LoVo (cell line): ENCODE measurements around the gene ZBTB32.
"Not testable (repeated sequence)": the region's sequence is repeated elsewhere in the genome, so short reads cannot be mapped to it uniquely, and the experiment has no call there.

ENCODE experiments used
- DNase-seq: peaks from one replicate; pipeline ENCODE4 v3.0.0-alpha.2; 2016; ENCODE audit warnings: low spot score

The ZBTB32 gene

DNA sequence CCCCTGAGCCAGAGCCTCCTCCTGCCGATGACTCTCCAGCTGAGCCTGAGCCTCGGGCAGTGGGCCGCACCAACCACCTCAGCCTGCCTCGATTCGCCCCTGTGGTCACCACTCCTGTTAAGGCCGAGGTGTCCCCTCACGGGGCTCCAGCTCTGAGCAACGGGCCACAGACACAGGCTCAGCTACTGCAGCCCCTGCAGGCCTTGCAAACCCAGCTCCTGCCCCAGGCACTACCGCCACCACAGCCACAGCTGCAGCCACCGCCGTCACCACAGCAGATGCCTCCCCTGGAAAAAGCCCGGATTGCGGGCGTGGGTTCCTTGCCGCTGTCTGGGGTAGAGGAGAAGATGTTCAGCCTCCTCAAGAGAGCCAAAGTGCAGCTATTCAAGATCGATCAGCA is 17.0 kb downstream of the ZBTB32 start:
- DNase-seq = no peak

DNA sequence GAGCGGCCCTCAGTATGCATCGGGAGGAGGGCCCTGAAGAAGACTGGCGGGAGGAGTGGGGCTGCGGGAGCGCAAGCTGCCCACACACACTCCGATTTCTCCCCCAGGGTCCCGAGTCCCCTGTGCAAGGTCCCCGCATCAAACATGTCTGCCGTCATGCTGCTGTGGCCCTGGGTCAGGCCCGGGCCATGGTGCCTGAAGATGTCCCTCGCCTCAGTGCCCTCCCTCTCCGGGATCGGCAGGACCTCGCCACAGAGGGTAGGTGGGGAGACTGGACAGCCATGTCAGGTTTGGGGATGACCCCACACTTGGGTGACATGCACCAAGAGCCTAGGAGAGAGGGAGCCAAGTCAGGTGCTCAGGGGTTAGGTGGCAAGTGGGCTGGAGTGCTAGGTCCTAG is 18.1 kb downstream of the ZBTB32 start:
- no peak for DNase-seq

DNA sequence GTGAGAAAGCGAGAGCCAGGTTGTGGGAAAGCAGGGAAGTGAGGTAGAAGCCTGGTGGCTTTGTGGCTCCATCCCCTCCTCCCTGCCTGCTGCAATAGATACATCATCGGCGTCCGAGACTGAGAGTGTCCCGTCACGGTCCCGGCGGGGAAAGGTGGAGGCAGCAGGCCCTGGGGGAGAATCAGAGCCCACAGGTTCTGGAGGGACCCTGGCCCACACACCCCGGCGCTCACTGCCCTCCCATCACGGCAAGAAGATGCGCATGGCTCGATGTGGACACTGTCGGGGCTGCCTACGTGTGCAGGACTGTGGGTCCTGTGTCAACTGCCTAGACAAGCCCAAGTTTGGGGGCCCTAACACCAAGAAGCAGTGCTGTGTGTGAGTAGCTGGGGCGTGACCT is 18.5 kb downstream of the ZBTB32 start:
- no peak for DNase-seq

DNA sequence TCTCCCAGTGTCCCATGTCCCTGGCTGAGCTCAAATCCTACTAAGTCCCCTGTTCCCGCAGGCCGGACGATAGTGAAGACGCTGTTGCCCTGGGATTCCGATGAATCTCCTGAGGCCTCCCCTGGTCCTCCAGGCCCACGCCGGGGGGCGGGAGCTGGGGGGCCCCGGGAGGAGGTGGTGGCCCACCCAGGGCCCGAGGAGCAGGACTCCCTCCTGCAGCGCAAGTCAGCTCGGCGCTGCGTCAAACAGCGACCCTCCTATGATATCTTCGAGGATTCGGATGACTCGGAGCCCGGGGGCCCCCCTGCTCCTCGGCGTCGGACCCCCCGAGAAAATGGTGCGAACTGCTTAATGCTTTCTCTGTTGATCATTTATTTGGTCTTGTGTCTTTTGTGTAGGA is 19.3 kb downstream of the ZBTB32 start:
- no peak for DNase-seq

DNA sequence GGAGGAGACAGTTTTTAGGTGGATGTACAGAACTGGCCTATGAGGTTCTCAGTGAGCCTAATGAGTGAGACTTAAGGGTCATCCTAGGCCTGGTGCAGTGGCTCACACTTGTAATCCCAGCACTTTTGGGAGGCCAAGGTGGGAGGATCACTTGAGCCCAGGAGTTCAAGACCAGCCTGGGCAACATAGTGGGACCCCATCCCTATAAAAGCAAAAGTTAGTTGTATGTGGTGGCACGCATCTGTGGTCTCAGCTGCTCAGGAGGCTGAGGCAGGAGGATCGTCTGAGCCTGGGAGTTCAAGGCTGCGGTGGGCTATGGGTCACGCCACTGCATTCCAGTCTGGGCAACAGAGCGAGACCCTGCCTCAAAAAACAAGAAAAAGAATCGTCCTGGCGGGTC is 19.8 kb downstream of the ZBTB32 start:
- not testable (repeated sequence) for DNase-seq

DNA sequence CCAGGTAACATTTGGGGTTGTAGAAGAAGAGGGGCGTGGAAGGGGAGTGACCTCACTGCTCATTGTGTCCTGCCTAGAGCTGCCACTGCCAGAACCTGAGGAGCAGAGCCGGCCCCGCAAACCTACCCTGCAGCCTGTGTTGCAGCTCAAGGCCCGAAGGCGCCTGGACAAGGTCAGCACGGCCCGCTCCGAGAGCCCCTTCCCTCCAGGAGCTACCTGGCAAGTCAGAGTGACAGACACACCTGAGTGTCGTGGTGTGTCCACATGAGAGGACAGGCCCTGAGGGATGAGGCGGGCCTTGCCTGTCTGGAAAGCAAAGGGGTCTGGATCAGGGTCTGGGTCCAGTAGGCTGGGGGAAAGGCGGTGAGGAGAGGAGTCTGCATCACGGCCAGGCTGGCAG is 20.2 kb downstream of the ZBTB32 start:
- no peak for DNase-seq

DNA sequence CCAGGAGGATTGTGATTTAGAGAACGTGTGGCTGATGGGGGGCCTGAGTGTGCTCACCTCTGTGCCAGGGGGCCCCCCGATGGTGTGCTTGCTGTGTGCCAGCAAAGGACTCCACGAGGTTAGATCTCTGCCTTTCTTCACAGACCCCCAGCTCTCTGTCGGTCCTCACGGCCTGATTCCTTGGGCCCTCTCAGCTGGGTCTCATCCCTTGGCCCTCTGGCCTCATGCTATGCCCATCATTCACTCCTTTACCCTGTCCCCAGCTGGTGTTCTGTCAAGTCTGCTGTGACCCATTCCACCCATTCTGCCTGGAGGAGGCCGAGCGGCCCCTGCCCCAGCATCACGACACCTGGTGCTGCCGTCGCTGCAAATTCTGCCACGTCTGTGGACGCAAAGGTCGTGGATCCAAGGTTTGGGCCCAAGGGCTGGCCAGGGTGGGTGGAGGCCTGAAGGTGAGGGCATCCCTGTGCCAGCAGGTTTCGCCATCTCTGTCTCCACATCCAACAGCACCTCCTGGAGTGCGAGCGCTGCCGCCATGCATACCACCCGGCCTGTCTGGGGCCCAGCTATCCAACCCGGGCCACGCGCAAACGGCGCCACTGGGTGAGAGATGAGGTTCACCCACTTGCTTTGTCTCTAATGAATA is 21.0 kb downstream of the ZBTB32 start:
- no peak for DNase-seq

DNA sequence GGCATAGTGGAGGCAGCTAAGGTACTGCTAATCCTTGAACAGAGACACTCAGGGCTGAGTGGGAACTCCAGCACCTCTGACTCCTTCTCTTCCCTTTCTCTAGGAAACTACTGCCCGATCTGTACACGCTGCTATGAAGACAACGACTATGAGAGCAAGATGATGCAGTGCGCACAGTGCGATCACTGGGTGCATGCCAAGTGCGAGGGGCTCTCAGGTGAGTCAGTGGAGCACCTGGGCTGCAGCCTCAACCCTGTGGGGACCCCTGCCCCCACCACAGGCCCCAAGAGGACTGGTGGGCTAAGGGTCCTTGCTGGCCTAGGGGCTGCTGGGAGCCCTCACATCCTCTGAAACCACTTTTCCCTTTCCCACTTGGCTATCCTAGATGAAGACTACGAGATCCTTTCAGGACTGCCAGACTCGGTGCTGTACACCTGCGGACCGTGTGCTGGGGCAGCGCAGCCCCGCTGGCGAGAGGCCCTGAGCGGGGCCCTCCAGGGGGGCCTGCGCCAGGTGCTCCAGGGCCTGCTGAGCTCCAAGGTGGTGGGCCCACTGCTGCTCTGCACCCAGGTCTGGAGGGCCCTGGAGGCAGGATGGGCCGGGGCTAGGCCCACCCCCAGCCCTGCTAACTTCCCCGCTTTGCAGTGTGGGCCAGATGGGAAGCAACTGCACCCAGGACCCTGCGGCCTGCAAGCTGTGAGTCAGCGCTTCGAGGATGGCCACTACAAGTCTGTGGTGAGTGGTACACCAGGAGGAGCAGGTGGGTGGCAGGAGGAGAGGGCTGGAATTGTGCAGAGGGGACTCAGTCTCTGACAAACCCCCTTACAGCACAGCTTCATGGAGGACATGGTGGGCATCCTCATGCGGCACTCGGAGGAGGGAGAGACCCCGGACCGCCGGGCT is 22.9 kb downstream of the ZBTB32 start:
- DNase-seq = no peak

DNA sequence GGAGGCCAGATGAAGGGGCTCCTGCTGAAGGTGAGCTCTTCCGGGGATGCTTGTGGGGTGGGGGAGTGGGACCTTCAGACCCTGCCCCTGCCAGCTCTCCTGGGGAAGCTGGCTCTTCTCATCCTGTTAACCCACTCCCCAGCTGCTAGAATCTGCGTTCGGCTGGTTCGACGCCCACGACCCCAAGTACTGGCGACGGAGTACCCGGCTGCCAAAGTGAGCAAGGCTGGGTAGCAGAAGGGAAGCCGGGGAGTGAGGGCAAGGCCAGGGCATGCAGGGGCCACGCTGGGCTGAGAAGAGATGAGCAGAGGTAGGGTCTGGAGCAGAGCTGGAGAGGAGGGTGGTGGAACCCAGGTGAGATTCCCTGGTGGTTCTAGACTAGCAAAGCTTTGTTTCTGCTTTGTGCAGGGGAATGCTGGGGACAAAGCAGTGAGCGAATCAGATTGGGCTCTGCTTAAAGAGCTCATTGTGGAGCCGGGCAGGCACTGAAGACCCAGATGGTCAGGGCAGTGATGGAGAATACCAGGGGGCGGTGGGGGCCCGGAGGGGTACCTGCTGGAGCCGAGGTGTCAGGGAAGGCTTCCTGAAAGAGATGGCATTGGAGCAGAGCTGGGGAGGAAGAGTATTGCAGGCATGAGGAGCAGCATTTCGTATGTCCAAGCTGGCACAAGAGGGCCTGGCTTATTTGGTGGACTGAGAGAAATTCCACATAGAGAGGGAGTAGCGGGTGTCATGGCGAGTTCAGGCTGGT is 23.8 kb downstream of the ZBTB32 start:
- no peak for DNase-seq

DNA sequence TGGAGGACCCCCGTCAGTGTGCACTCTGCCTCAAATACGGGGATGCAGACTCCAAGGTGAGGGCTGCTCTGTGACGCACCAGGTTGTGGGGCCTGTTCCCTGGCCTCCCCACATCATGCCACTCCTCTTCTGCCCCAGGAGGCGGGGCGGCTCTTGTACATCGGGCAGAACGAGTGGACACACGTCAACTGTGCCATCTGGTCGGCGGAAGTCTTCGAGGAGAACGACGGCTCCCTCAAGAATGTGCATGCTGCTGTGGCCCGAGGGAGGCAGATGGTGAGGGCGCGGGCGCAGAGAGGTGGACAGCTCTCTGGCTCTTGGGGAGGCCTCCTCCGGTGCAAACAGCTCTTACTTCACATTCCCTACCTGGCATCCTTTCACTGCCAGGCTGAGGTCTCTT is 24.7 kb downstream of the ZBTB32 start:
- no peak for DNase-seq

DNA sequence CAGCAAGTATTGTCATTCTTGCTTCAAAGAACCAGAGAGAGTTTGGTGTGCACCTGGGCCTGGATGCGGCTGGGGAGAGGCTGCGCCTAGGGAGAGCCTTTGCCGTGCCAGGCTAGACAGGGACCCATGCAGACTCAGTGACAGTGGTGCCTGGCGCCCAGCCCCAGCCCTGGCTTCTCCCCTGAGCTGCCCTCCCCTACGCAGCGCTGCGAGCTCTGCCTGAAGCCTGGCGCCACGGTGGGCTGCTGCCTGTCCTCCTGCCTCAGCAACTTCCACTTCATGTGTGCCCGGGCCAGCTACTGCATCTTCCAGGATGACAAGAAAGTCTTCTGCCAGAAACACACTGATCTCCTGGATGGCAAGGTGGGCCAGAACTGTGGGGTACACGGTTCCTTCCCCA is 25.4 kb downstream of the ZBTB32 start:
- no peak for DNase-seq

DNA sequence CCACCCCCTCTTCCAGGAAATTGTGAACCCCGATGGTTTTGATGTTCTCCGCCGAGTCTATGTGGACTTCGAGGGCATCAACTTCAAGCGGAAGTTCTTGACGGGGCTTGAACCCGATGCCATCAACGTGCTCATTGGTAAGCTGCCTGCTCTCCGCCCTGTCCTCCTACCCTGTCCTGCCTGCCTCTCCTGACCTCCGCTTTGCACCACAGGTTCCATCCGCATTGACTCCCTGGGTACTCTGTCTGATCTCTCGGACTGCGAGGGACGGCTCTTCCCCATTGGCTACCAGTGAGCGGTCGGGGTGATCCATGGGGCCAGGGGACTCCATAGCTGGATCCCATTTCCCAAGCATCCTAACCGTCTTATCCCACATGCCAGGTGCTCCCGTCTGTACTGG is 26.0 kb downstream of the ZBTB32 start:
- no peak for DNase-seq

DNA sequence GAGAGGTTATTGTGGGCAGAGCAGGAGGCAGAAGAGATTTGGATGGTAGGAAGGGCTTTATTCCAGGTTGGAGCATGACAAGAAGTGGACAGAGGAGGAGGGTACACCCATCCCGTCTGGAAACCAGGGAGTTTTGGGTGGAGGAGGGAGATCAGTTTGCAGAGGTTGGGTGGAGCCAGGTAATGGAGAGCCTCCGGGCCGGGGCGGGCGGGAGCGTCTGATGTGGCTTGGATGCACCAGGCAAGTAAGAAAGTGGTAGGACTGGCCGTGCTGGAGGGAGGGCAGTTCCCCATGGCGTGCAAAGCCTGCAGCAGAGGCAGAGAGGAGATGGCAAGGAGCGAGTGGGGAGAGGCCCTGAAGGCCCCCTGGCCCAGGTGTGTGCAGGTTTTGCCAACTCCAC is 27.0 kb downstream of the ZBTB32 start:
- no peak for DNase-seq

DNA sequence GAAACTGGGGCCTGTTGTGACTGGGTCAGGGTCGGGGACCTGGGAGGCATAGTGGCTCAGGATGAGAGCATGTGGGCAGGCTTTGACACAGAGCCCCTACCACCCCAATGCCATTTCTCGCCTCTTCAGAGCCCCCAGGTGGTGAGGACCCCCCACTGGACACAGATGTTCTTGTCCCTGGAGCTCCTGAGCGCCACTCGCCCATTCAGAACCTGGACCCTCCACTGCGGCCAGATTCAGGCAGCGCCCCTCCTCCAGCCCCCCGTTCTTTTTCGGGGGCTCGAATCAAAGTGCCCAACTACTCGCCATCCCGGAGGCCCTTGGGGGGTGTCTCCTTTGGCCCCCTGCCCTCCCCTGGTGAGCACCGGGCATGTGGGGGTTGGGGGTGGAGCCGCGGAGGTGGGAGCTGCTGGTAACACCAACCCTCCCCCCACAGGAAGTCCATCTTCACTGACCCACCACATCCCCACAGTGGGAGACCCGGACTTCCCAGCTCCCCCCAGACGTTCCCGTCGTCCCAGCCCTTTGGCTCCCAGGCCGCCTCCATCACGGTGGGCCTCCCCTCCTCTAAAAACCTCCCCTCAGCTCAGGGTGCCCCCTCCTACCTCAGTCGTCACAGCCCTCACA is 27.5 kb downstream of the ZBTB32 start:
- no peak for DNase-seq

DNA sequence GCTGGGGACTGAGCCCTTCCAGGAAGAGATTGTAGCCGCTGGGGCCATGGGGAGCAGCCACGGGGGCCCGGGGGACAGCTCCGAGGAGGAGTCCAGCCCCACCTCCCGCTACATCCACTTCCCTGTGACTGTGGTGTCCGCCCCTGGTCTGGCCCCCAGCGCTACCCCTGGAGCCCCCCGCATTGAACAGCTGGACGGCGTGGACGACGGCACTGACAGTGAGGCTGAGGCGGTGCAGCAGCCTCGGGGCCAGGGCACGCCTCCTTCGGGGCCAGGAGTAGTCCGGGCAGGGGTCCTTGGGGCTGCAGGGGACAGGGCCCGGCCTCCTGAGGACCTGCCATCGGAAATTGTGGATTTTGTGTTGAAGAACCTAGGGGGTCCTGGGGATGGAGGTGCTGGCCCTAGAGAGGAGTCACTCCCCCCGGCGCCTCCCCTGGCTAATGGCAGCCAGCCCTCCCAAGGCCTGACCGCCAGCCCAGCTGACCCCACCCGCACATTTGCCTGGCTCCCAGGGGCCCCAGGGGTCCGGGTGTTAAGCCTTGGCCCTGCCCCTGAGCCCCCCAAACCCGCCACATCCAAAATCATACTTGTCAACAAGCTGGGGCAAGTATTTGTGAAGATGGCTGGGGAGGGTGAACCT is 28.3 kb downstream of the ZBTB32 start:
- DNase-seq = no peak

DNA sequence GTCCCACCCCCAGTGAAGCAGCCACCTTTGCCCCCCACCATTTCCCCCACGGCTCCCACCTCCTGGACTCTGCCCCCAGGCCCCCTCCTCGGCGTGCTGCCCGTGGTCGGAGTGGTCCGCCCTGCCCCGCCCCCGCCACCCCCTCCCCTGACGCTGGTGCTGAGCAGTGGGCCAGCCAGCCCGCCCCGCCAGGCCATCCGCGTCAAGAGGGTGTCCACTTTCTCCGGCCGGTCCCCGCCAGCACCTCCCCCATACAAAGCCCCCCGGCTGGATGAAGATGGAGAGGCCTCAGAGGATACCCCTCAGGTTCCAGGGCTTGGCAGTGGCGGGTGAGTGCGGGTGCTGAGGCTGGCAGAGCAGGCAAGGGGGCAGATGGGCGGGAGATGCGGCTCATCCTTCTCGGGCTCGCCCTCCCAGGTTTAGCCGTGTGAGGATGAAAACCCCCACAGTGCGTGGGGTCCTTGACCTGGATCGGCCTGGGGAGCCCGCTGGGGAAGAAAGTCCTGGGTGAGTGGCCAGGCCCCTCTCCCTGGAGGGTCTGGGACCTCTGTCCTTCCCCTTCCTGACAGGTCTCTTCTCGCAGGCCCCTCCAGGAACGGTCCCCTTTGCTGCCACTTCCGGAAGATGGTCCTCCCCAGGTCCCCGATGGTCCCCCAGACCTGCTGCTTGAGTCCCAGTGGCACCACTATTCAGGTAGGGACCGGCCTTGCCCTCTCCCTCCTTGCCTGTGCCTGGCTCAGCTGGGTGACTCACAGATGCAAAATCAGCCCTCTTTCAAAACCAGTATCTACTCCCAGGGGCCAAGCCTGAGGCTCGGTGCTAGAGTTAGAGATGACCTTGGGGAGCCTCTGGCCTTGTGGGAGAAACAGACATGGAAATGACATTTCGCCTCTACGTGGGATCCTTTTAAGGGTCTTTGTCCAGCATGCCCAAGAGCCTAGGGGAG is 29.1 kb downstream of the ZBTB32 start:
- DNase-seq = no peak

DNA sequence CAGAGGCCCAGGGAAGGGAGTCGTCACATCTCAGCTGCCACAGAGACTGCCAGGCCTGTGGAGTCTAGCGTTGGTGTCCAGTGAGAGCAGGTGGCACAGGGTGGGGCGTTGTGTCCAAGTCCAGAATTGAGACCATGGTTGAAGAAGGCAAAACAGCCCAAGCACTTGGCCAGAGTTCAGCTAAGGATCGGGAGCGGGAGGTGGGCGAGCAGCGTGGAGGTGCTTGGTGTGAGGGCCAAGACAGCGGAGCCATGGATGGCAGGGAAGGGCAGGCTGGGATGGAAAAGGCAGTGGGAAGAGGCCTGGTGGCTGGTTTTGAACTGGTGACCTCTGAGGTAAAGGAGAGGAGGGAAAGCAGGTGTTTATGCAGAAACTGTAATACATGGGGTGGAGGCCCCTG is 29.9 kb downstream of the ZBTB32 start:
- DNase-seq = no peak

DNA sequence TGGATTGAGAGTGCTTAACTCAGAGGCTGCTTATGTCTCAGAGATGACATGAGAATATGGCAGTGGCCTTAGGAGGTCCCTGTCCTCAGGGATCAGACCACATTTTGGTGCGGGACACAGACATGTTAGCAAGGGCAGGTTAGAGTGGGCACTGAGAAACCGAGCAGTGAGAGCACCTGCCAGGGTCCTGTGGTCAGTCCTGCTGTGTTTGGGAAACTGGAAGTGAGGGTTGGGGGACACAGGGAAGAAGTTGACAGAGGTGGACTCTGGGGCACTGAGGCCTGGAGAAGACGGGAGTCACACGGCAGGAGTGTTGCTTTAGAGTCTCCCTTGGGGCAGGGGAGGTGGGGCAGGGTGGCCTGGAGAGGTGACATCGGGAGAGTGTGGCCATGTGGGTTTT is 30.5 kb downstream of the ZBTB32 start:
- no peak for DNase-seq

DNA sequence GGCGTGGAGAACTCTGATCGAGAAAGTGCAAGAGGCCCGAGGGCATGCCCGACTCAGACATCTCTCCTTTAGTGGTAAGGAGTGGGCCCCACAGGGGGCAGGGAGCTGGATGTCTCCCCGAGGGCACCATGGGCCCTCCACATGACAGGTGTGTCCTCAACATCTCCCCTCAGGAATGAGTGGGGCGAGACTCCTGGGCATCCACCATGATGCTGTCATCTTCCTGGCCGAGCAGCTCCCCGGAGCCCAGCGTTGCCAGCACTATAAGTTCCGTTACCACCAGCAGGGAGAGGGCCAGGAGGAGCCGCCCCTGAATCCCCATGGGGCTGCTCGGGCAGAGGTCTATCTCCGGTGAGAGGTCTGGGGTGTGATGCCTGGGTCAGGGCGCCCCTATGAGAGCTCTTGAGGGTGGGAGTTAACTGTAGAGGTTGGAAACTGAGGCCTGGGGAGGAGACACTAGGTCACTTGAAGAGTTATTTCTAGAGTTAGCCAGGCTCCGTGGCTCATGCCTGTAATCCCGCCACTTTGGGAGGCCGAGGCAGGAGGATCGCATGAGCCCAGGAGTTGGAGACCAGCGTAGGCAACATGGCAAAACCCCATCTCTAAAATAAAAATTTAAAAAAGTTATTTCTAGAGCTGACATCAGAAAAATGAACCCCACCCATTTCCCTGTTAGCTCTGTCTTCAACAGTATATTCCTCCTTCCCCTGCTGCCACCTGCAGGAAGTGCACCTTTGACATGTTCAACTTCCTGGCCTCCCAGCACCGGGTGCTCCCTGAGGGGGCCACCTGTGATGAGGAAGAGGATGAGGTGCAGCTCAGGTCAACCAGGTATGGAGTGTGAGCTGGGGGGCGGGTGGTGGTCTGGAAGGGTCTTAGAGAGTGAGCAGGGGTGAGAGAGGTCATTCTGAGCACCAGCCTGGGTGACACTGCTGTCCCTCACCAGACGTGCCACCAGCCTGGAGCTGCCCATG is 32.8 kb downstream of the ZBTB32 start:
- DNase-seq = no peak
